CD4-positive, alpha-beta T cell treated with Interleukin-15 for 1 hour (primary cell): ENCODE data around the gene ALK.

ENCODE experiments used
- DNase-seq: peaks from one replicate; pipeline ENCODE4 v3.0.0-alpha.2; 2020

ALK gene

GRCh38 chr2:29165362-29166241 lies 755.8 kb downstream of the ALK start:
- DNase-seq: no peak

- DNase-seq: no peak
These were observed 757.1 kb downstream of the ALK start for GRCh38 chr2:29164091-29164846.

- DNase-seq: no peak
These were observed 759.0 kb downstream of the ALK start for GRCh38 chr2:29162204-29162928.

- no peak for DNase-seq
These were observed 761.2 kb downstream of the ALK start for GRCh38 chr2:29160184-29160583.

GRCh38 chr2:29159125-29159524 lies 762.3 kb downstream of the ALK start:
- no peak for DNase-seq

- no peak for DNase-seq
These were observed 764.3 kb downstream of the ALK start for GRCh38 chr2:29157131-29157530.

- no peak for DNase-seq
These were observed 765.8 kb downstream of the ALK start for GRCh38 chr2:29155578-29155977.

- no peak for DNase-seq
These were observed 766.8 kb downstream of the ALK start for GRCh38 chr2:29154610-29155009.

- no peak for DNase-seq
These were observed 773.4 kb downstream of the ALK start for GRCh38 chr2:29147963-29148362.

GRCh38 chr2:29146197-29146596 lies 775.2 kb downstream of the ALK start:
- no peak for DNase-seq

- no peak for DNase-seq
These were observed 777.7 kb downstream of the ALK start for GRCh38 chr2:29143657-29144056.
